Fibroblast of mammary gland (primary cell): ENCODE results near the gene COL4A5.

Experiments used
- DNase-seq: peaks from one replicate; pipeline ENCODE4 v3.0.0-alpha.2; 2010; ENCODE audit warnings: low read depth
- H3K4me3 ChIP-seq: 2 replicates; pipeline ENCODE4 v1.5.1; 2011; ENCODE audit warnings: low read depth, mild to moderate bottlenecking, low read length, moderate library complexity; ENCODE audit not compliant: control insufficient read depth
- TF ChIP-seq, protein P1 (sequence below): conservative IDR thresholded peaks from 2 replicates; pipeline ENCODE4 v1.5.1; 2011; ENCODE audit warnings: low read depth, low read length, inconsistent platforms; ENCODE audit not compliant: control insufficient read depth, insufficient read depth

The COL4A5 gene

DNA sequence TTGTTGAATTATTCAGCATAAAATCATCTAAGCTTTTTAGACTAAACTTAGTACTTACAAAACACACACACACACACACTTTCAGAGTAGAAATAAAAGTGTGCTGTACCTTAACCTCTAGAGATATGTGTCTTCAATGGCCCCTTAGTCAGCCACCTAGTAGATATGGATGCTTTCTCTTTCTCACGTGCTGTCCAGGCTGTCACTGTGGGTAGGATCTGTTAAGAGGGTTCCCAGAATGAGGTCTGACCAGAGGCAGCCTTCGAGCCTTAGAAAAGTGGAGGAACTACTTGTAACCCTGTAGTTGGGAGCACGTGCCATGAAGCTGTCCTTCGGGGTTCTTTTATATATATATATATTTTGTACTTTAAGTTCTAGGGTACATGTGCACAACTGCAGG, 117.9 kb downstream of the COL4A5 start:
- TF ChIP-seq, protein P1, sequence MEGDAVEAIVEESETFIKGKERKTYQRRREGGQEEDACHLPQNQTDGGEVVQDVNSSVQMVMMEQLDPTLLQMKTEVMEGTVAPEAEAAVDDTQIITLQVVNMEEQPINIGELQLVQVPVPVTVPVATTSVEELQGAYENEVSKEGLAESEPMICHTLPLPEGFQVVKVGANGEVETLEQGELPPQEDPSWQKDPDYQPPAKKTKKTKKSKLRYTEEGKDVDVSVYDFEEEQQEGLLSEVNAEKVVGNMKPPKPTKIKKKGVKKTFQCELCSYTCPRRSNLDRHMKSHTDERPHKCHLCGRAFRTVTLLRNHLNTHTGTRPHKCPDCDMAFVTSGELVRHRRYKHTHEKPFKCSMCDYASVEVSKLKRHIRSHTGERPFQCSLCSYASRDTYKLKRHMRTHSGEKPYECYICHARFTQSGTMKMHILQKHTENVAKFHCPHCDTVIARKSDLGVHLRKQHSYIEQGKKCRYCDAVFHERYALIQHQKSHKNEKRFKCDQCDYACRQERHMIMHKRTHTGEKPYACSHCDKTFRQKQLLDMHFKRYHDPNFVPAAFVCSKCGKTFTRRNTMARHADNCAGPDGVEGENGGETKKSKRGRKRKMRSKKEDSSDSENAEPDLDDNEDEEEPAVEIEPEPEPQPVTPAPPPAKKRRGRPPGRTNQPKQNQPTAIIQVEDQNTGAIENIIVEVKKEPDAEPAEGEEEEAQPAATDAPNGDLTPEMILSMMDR, result no peak
- DNase-seq, result no peak

DNA sequence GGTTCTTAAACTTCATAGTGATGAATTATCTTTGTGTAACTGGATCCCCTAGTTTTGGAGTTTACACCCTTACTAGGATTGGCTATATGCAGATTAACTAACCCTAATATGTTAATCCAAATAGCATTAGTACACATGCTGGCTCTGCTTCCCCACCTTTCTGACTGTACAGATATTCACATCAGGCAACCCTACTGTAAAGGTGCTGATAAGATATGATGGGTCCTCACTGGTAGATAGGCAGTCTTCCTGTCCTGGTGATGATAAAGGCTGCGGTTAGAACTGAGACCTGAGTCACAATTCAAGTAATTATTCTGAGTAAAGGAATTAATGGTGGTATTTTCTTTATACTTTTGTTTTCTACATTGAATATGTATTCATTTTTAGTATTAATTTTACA, 118.6 kb downstream of the COL4A5 start:
- TF ChIP-seq, protein P1, result no peak
- no peak overlapping the region for H3K4me3 ChIP-seq
- no peak for DNase-seq

More for the DNA sequence above, 117.9 kb downstream of the COL4A5 start:
- H3K4me3 ChIP-seq, result no peak overlapping the region

DNA sequence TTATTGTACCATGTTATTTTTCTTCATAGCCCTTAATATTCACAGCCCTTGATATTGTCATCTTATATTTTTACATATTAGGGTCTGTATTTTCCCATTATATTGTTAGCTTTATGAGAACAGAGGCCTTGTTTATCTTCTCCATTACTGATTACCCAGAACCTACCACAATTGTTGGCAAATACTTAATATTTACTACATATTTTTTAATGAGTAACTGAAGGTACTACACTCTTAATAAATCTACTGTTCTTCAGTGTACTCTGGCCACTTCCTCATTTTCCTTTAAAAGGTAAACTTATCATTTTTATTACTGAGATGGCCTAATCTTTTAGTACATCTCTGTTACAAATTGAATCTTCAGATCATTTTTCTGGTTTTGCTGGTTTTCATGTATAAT, 133.5 kb downstream of the COL4A5 start:
- H3K4me3 ChIP-seq, result no peak overlapping the region
- TF ChIP-seq, protein P1, result no peak
- DNase-seq, result no peak

DNA sequence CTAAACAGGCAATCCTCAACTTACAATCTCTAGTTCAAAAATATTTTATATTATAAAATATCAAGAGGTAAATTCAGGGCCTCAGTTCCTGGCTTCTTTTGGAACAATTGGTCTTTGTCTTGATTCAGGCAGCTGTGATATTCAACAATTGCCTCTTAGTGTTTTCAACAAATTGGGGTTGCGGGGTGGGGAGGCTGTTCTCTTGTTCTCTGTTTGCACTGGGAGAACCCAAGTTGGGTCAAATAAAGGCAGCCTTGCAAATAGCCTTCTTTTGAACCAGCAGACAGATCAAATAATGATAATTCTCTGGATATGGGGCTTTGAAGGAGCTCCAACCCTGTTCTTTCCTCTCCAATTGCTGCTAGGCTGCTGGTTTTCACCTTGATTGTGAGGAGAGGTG, 142.5 kb downstream of the COL4A5 start:
- no peak overlapping the region for H3K4me3 ChIP-seq
- TF ChIP-seq, protein P1, result no peak
- DNase-seq, result no peak

DNA sequence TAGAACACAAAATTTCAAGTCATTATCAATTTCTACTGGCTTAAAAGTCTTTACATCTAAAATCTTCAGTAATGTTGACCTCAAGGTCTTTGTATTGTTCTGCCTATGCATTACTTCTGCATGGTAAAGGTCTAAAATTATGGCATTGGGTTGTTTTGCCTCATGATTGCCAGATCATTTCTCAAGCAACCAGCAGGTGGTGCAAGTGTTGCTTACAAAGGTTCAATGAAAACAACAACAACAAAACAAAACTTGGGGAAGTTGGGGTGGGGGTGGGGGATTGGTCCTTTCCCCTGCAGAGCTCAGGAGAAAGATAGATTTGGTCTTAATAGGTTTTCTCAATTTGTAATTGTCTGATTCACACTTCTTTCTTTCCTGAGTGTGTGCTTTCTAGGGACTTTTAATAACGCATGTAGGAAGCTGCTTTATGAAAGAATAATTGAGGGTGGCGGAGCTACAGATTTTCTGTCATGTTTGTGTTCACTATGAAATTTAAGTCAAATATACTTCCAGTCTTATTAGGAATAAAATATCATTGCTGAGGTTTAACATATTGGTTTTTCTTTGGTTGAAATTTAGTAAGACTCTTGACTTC, 145.1 kb downstream of the COL4A5 start:
- TF ChIP-seq, protein P1, result peak; percentile 49
- DNase-seq, result peak; percentile 17
- no peak overlapping the region for H3K4me3 ChIP-seq

DNA sequence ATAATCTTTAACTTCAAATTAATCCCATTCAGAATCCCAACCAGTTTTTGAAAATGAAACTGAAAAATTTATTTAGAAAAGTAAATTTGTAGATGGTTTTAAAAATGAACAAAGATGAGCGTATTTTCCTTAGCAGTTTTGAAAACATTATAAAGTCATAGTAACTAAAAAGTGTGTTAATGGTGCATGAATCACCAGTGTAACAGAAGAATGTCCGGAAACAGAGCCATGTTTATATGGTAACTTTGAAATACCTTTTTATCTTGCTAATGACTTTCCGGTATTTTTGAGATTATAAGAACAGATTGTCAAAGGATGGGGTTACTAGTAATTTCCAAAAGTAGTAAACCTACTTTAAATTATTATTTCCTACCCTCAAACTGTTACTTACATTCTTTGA, 150.9 kb downstream of the COL4A5 start:
- DNase-seq, result no peak
- H3K4me3 ChIP-seq, result no peak overlapping the region
- TF ChIP-seq, protein P1, result no peak

DNA sequence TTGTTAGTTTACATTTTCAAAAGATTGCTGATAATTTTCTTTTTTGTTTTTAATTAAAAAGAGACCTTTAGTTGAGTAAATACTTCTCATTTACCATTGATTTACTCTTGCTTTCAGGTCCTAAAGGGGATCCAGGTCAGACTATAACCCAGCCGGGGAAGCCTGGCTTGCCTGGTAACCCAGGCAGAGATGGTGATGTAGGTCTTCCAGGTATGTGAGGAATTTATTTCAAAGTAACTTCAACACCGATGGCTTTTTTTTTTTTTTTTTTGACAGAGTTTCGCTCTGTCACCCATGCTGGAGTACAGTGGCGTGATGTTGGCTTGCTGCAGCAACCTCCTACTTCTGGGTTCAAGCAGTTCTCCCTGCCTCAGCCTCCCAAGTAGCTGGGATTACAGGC, 161.6 kb downstream of the COL4A5 start:
- no peak overlapping the region for H3K4me3 ChIP-seq
- DNase-seq, result no peak
- TF ChIP-seq, protein P1, result no peak
